ENCODE results near the gene LEFTY2. TPM values are rescaled to one million over a fixed set of nuclear protein-coding genes. Genes with fewer than 3 reads are reported as not detected.
"Not testable (repeated sequence)": the region's sequence is repeated elsewhere in the genome, so short reads cannot be mapped to it uniquely, and the experiment has no call there.

The LEFTY2 gene
- total and polyA plus RNA-seq, 10 of the 15 experiments (the other 5 are each of a cell fraction or from before 2014, with no cell fraction given) = not detected

GRCh38 chr1:225936523-225936922 lies 4.5 kb downstream of the LEFTY2 start:
- Histone ChIP-seq H3K4me3 (no peak overlapping the region), H3K79me2 (ENCODE audit: control insufficient read depth, insufficient read depth, low read length) (no peaks in the 10 kb centered on the region), H3K9me3 (replicated peaks; ENCODE audit: control insufficient read depth, insufficient read depth, low read length) (no peaks in the 10 kb centered on the region), H3K36me3 (ENCODE audit: control insufficient read depth in 2 of 2, insufficient read depth in 2 of 2, low read length in 1 of 2) (no peaks in the 10 kb centered on the region), H3K9ac (ENCODE audit: control insufficient read depth, insufficient read depth, low read length) (no peak overlapping the region), H3K4me1 (ENCODE audit: control insufficient read depth, insufficient read depth, low read length) (peaks cover under 1% of the 10 kb centered on the region), H2AFZ (ENCODE audit: control insufficient read depth, low read depth, low read length) (no peak overlapping the region), H3K27ac (ENCODE audit: control insufficient read depth, insufficient read depth) (no peak overlapping the region), H3K27me3 (replicated peaks in 1 of 2; ENCODE audit: control insufficient read depth in 2 of 2, insufficient read depth in 2 of 2, low read length in 1 of 2) (no peaks in the 10 kb centered on the region), H4K20me1 (ENCODE audit: control insufficient read depth, insufficient read depth) (no peaks in the 10 kb centered on the region), H3K4me2 (ENCODE audit: control insufficient read depth, insufficient read depth) (no peak overlapping the region)
- ChIA-PET CTCF (interaction anchor here (1.9 kb wide), 1 partner anchor 26 kb away, joined by 8 read pairs; no protein-coding TSS in a partner anchor), SMC1A (ENCODE audit: uncharacterized antibody, unreplicated experiment) (interaction anchor here (1.2 kb wide), 1 partner anchor 9 kb away, joined by 3 read pairs; no protein-coding TSS in a partner anchor), POLR2A (no interaction called here), RAD21 (ENCODE audit: unreplicated experiment) (interaction anchor here (0.6 kb wide), 1 partner anchor 803 kb away, joined by 3 read pairs; no protein-coding TSS in a partner anchor)
- in situ Hi-C loops (cut with MboI) = no loop called here
- FAIRE-seq = no peak
- BruUV-seq (replicated peaks) = no TSS peak
- ATAC-seq = no peak
- intact Hi-C loops (cut with micrococcal nuclease; ENCODE audit: unreplicated experiment) = no loop called here
- no peak for TF ChIP-seq KLF5 (IDR thresholded peaks at IDR 0.05; ENCODE audit: partially characterized antibody)
- TF ChIP-seq ZNF207 (IDR thresholded peaks at IDR 0.05; ENCODE audit: borderline replicate concordance) = no peak
- TF ChIP-seq POLR2AphosphoS2 (IDR thresholded peaks at IDR 0.05; ENCODE audit: low read depth, low read length) = no peak
- TF ChIP-seq IKZF2 (IDR thresholded peaks at IDR 0.05) = no peak
- TF ChIP-seq CBX3 (IDR thresholded peaks at IDR 0.05; ENCODE audit: borderline replicate concordance, low read depth) = no peak
- no peak for TF ChIP-seq ZNF217 (IDR thresholded peaks at IDR 0.05)
- TF ChIP-seq HCFC1 (IDR thresholded peaks at IDR 0.05; ENCODE audit: low read length) = no peak
- TF ChIP-seq RFX5 (IDR thresholded peaks at IDR 0.05; ENCODE audit: low read depth, low read length) = no peak
- TF ChIP-seq IRF5 (IDR thresholded peaks at IDR 0.05; ENCODE audit: borderline replicate concordance) = no peak
- 28% methylated on average over 3 of the region's 3 CpGs for WGBS (ENCODE audit: insufficient coverage, insufficient replicate concordance, low lambda C conversion rate, missing lambda C conversion rate)
- DNase-seq (ENCODE audit: low read depth, low spot score) = no peak

- H3K36me3 ChIP-seq (ENCODE audit: control insufficient read depth in 2 of 2, insufficient read depth in 2 of 2, low read length in 1 of 2); DNase-seq (ENCODE audit: low read depth, low spot score); FAIRE-seq; ATAC-seq; in situ Hi-C loops (cut with MboI); BruUV-seq (replicated peaks); H3K4me3 ChIP-seq; H4K20me1 ChIP-seq (ENCODE audit: control insufficient read depth, insufficient read depth); CTCF ChIA-PET; H3K79me2 ChIP-seq (ENCODE audit: control insufficient read depth, insufficient read depth, low read length); H3K4me2 ChIP-seq (ENCODE audit: control insufficient read depth, insufficient read depth); H3K9me3 ChIP-seq (replicated peaks; ENCODE audit: control insufficient read depth, insufficient read depth, low read length); RAD21 ChIA-PET (ENCODE audit: unreplicated experiment); H3K27ac ChIP-seq (ENCODE audit: control insufficient read depth, insufficient read depth); H3K9ac ChIP-seq (ENCODE audit: control insufficient read depth, insufficient read depth, low read length); H2AFZ ChIP-seq (ENCODE audit: control insufficient read depth, low read depth, low read length); POLR2A ChIA-PET; intact Hi-C loops (cut with micrococcal nuclease; ENCODE audit: unreplicated experiment); H3K27me3 ChIP-seq (replicated peaks in 1 of 2; ENCODE audit: control insufficient read depth in 2 of 2, insufficient read depth in 2 of 2, low read length in 1 of 2); H3K4me1 ChIP-seq (ENCODE audit: control insufficient read depth, insufficient read depth, low read length): not testable (repeated sequence)
- WGBS (ENCODE audit: insufficient coverage, insufficient replicate concordance, low lambda C conversion rate, missing lambda C conversion rate) = 40% methylated on average over 7 of the region's 8 CpGs
- SMC1A ChIA-PET (ENCODE audit: uncharacterized antibody, unreplicated experiment) = interaction anchor here (1.2 kb wide), 1 partner anchor 10 kb away, joined by 3 read pairs; no protein-coding TSS in a partner anchor
Observed at GRCh38 chr1:225936086-225936485, 4.9 kb downstream of the LEFTY2 start.
